ENCODE results near the gene TSC22D1.

TSC22D1 gene

DNA sequence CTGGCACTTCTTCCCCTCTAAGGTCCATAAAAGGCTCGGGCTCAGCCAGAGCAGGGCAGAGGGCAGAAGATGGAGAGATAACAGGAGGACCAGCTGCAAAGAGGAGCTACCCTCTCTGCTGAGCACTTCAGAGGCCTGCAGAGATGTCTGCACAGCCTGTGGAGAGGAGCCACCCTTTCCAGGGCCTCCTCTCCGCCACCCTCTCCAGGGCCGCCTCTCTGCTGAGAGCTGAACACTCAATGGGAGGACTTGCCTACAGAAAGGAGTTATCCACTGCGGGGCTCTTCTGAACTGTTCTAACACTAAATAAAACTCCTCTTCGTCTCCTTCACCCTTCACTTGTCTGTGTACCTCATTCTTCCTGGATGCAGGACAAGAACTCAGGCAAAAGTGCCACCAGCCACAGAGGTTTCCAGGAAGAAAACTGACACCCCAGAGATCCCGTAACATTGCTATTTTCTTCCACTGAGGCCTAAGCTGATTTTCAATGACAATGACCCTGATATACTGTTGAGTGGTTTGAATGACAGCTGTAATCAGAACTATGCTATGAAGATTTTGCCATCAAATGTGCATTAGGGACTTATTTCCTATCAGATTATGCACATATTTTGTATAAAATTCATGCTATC, 16.2 kb upstream of the TSC22D1 start:
- Histone ChIP-seq H3K4me3 (ENCODE audit: low read depth in 1 of 2, low read length in 2 of 2) (no peak overlapping the region), H3K36me3 (ENCODE audit: control insufficient read depth in 1 of 2, insufficient read depth in 2 of 2, low read length in 2 of 2) (no peaks in the 10 kb centered on the region), H3K9me3 (ENCODE audit: control insufficient read depth in 1 of 2, low read length in 2 of 2) (no peaks in the 10 kb centered on the region), H3K4me1 (ENCODE audit: control insufficient read depth in 1 of 2, insufficient read depth in 2 of 2, low read length in 2 of 2) (no peaks in the 10 kb centered on the region), H3K27ac (ENCODE audit: low read length) (no peak overlapping the region), H3K27me3 (ENCODE audit: low read depth, low read length) (no peaks in the 10 kb centered on the region)

DNA sequence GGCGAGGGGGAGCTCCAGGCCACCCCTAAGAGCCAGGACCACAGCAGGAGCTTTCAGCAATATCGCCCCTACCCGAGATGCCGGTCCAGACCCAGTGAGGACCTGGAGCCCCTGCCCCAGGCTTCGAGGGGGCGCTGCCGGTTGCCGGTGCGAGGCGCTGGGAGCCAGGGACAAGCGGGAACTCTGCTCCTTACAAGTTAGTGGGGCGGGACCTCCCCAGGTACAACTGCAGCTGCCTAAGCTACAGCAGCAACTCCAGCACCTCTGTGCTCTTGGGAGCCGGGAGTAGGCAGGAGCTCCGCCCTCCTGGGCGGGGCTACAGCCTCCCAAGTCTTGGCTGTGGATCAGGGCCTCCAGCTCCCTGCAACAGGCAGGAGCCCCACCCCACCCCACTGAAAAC, 15.2 kb upstream of the TSC22D1 start:
- no peaks in the 10 kb centered on the region for H3K27me3 ChIP-seq (ENCODE audit: low read depth, low read length)
- no peaks in the 10 kb centered on the region for H3K4me1 ChIP-seq (ENCODE audit: control insufficient read depth in 1 of 2, insufficient read depth in 2 of 2, low read length in 2 of 2)
- H3K36me3 ChIP-seq (ENCODE audit: control insufficient read depth in 1 of 2, insufficient read depth in 2 of 2, low read length in 2 of 2) = no peaks in the 10 kb centered on the region
- H3K27ac ChIP-seq (ENCODE audit: low read length) = no peak overlapping the region
- H3K9me3 ChIP-seq (ENCODE audit: control insufficient read depth in 1 of 2, low read length in 2 of 2) = no peaks in the 10 kb centered on the region
- no peak overlapping the region for H3K4me3 ChIP-seq (ENCODE audit: low read depth in 1 of 2, low read length in 2 of 2)

DNA sequence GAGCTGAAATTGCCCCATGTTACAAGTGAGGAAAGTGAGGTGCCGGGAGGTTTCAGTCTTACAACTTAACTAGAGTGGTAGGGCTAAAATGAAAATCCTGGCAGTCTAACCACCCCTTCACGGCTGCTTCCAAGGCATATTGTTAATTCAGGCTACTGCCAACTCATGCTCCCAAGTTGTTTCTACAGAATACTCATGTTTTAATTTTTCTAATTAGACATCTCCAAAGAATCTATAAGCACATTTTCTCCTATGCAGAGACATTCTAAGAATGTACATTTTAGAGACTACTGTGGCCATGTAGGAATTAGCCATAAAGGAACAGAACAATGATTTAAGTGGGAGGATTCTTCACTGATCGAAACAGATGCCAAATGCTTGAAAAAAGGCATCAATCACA, 7.0 kb upstream of the TSC22D1 start:
- Histone ChIP-seq H3K4me3 (ENCODE audit: low read depth in 1 of 2, low read length in 2 of 2) (no peak overlapping the region), H3K9me3 (ENCODE audit: control insufficient read depth in 1 of 2, low read length in 2 of 2) (no peaks in the 10 kb centered on the region), H3K4me1 (ENCODE audit: control insufficient read depth in 1 of 2, insufficient read depth in 2 of 2, low read length in 2 of 2) (peaks cover 0 to 3% of the 10 kb centered on the region in 2 donors), H3K27me3 (ENCODE audit: low read depth, low read length) (no peaks in the 10 kb centered on the region), H3K27ac (ENCODE audit: low read length) (no peak overlapping the region), H3K36me3 (ENCODE audit: control insufficient read depth in 1 of 2, insufficient read depth in 2 of 2, low read length in 2 of 2) (no peaks in the 10 kb centered on the region)

DNA sequence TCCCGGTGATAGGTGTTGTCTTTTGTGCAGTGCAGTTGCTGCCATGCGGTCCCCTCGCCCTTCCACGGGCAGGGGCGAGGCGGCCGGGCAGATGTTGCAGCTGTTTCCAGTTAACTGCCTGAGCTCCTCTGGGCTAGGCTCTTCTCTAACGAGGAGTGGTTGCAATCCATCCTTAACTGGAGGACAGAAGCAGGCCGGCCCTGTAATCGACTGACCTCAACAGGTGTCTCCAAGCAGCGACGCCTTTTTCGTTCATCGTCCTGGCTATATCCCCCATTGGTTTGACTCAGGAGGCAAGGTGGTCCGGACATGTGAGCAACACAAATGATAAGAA, 1.9 kb upstream of the TSC22D1 start:
- Histone ChIP-seq H3K36me3 (ENCODE audit: control insufficient read depth in 1 of 2, insufficient read depth in 2 of 2, low read length in 2 of 2) (peaks cover 0 to 4% of the 10 kb centered on the region in 2 donors), H3K9me3 (ENCODE audit: control insufficient read depth in 1 of 2, low read length in 2 of 2) (no peaks in the 10 kb centered on the region), H3K27ac (ENCODE audit: low read length) (peak overlapping the region; percentile 94), H3K4me3 (ENCODE audit: low read depth in 1 of 2, low read length in 2 of 2) (peak overlapping the region; percentile 77 to 95), H3K4me1 (ENCODE audit: control insufficient read depth in 1 of 2, insufficient read depth in 2 of 2, low read length in 2 of 2) (peaks cover 17 to 24% of the 10 kb centered on the region in 2 donors), H3K27me3 (ENCODE audit: low read depth, low read length) (no peaks in the 10 kb centered on the region)

DNA sequence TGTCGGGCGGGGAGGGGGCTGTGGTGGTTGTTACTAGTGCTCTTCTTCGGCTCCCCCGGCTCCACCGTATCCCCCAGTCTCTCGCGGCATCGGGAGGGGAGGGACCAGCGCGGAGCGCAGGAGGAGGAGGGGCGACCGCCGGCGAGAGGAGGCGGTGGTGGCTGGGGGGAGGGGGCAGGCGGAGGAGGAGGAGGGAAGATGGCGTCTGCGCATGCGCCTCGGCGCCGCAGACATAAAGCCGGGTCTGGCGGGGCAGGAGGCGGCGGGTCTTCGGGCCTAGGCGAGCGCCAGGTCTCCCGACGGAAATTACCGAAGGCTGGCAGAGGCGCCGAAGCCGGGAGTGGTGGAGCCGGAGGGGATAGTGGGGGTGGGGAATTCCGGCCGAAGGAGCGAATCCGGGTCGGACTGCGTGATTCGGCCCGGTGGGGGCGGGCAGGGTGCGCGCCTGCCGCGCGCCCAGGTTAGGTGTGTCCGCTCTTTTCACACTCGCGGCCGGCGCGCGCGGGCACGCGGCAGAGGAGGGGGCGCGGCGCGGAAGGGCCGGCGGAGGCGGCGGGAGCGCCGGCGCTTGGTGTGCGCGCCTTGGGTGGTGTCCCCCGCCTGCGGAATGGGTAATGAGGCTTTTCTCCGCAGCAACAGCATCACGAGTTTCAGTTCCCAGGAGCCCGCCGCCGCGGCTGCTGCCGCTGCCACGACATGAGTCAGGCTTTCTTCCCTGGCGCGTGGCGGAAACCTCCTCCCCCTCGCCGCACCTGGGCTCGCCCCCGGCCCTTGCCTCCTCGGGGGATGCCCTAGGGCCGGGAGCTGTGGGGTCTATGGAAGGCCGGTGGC, 1.3 kb upstream of the TSC22D1 start:
- peaks cover 17 to 24% of the 10 kb centered on the region in 2 donors for H3K4me1 ChIP-seq (ENCODE audit: control insufficient read depth in 1 of 2, insufficient read depth in 2 of 2, low read length in 2 of 2)
- H3K27ac ChIP-seq (ENCODE audit: low read length) = peak overlapping the region; percentile 94
- no peaks in the 10 kb centered on the region for H3K27me3 ChIP-seq (ENCODE audit: low read depth, low read length)
- H3K9me3 ChIP-seq (ENCODE audit: control insufficient read depth in 1 of 2, low read length in 2 of 2) = no peaks in the 10 kb centered on the region
- H3K4me3 ChIP-seq (ENCODE audit: low read depth in 1 of 2, low read length in 2 of 2) = peak overlapping the region; percentile 77 to 95
- H3K36me3 ChIP-seq (ENCODE audit: control insufficient read depth in 1 of 2, insufficient read depth in 2 of 2, low read length in 2 of 2) = peaks cover 0 to 4% of the 10 kb centered on the region in 2 donors

DNA sequence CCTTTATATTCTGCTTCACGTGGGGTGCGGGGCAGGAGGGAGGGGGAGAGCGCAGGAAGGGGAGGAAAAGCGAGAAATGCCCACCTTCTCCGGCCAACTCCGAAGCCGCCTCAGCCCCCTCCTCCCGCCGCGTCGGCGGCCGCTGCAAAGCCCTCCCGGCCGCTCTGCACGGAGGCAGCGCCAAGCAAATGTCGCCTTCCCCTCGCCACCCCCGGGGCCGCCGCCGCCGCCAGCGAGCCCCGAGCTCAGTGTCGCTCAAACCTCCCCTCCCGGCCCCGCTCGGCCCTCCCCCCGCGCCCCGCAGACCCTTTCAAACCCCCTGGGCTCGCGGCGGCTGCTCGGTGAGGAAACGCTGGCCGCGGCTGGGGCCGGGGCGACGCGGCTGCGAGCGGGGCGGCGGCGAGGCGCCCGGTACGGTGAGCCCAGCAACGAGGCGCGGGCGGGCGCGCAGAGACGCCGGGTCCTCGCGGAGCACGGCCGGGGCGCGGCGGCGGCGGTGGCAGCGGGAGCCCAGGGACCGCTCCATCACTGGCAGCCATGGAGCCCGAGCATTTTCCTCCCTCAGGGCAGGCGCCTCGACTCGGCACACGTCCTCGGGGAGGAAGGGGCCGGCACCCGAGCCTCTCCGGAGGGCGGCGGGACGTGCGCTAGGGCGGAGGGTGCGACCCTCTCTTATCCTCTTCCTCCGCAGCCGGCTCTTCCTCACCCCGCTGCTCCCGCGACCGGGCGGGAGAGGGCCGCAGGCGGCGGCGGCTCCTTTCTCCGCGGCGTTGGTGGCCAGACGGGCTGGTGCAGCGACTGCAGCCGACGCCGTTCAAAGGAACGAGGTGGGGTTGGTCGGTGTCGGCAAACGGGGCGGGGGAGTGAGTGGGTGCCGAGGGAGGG, 463 bp upstream of the TSC22D1 start:
- peaks cover 17 to 30% of the 10 kb centered on the region in 2 donors for H3K4me1 ChIP-seq (ENCODE audit: control insufficient read depth in 1 of 2, insufficient read depth in 2 of 2, low read length in 2 of 2)
- H3K4me3 ChIP-seq (ENCODE audit: low read depth in 1 of 2, low read length in 2 of 2) = peak overlapping the region; percentile 74 to 95
- no peaks in the 10 kb centered on the region for H3K27me3 ChIP-seq (ENCODE audit: low read depth, low read length)
- peaks cover 0 to 4% of the 10 kb centered on the region in 2 donors for H3K36me3 ChIP-seq (ENCODE audit: control insufficient read depth in 1 of 2, insufficient read depth in 2 of 2, low read length in 2 of 2)
- peak overlapping the region; percentile 72 for H3K27ac ChIP-seq (ENCODE audit: low read length)
- H3K9me3 ChIP-seq (ENCODE audit: control insufficient read depth in 1 of 2, low read length in 2 of 2) = no peaks in the 10 kb centered on the region

DNA sequence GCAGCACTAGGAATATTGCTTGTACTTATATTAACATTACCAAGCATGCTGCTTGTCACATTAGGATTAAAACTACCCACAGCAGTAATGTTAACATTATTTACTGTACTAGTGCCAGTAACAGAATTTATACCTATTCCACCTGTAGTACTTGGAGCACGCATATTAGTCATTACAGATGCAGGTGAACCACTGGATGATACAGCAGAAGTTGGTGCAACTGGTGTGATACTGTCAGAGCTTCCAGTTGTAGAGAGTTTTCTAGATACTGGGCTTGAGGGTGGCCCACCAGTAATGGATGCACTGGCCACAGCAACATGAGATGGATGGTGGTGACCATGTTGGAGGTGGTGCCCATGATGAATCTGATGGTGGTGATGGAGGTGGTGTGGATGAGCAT, 1.1 kb downstream of the TSC22D1 start:
- peaks cover 17 to 30% of the 10 kb centered on the region in 2 donors for H3K4me1 ChIP-seq (ENCODE audit: control insufficient read depth in 1 of 2, insufficient read depth in 2 of 2, low read length in 2 of 2)
- H3K4me3 ChIP-seq (ENCODE audit: low read depth in 1 of 2, low read length in 2 of 2) = peak overlapping the region; percentile 74 to 95
- H3K9me3 ChIP-seq (ENCODE audit: control insufficient read depth in 1 of 2, low read length in 2 of 2) = no peaks in the 10 kb centered on the region
- no peaks in the 10 kb centered on the region for H3K27me3 ChIP-seq (ENCODE audit: low read depth, low read length)
- H3K27ac ChIP-seq (ENCODE audit: low read length) = no peak overlapping the region
- H3K36me3 ChIP-seq (ENCODE audit: control insufficient read depth in 1 of 2, insufficient read depth in 2 of 2, low read length in 2 of 2) = peaks cover 0 to 4% of the 10 kb centered on the region in 2 donors

DNA sequence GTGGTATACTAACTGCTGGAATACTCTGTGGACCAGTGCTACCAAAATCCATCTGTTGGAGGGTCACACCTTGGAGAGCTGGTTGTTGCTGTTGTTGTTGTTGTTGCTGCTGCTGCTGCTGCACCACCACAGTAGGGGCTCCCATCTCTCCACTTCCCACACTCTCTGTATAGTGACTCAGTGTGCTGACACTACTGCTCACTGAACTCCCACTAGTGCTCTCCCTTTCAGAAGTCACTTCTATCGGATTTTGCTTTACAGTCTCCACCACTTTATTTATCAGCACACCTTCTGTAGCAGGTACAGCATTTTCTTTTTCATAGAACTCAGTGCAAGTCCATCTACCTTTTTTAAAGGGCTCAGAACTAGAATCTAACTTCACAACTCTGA, 1.7 kb downstream of the TSC22D1 start:
- Histone ChIP-seq H3K4me3 (ENCODE audit: low read depth in 1 of 2, low read length in 2 of 2) (peak overlapping the region; percentile 74 to 95), H3K4me1 (ENCODE audit: control insufficient read depth in 1 of 2, insufficient read depth in 2 of 2, low read length in 2 of 2) (peaks cover 17 to 30% of the 10 kb centered on the region in 2 donors), H3K27me3 (ENCODE audit: low read depth, low read length) (no peaks in the 10 kb centered on the region), H3K27ac (ENCODE audit: low read length) (no peak overlapping the region), H3K36me3 (ENCODE audit: control insufficient read depth in 1 of 2, insufficient read depth in 2 of 2, low read length in 2 of 2) (peaks cover 0 to 4% of the 10 kb centered on the region in 2 donors), H3K9me3 (ENCODE audit: control insufficient read depth in 1 of 2, low read length in 2 of 2) (no peaks in the 10 kb centered on the region)

DNA sequence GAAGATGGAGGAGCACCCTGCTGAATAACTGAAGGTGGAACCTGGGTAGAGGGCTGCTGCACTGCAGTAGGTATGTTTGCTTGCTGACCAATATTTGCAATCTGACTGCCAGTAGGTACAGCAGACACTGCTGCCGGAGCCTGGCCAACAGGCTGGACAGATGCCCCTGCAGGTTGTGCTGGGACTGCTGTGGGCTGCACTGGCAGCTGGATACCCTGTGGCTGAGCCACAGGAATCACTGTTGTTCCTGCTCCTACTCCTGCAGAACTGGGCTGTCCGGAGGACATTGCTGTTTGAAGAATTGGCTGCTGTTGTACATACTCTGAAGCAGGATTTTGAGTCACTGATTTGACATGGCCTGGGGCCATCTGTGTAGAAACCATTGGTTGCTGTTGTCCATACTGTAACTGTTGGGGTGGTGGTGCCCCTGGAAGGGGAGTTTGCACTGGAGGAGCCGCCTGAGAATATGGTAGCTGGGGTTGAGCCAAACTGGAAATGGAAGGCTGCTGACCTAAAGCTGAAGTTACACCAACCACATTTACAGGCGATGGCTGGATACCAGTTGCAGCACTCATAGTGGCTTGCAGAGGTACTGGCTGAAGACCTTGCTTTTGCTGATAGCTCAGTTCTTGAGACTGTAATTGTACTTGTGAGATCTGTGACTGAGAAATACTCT, 2.2 kb downstream of the TSC22D1 start:
- H3K4me3 ChIP-seq (ENCODE audit: low read depth in 1 of 2, low read length in 2 of 2) = peak overlapping the region; percentile 74 to 95
- no peak overlapping the region for H3K27ac ChIP-seq (ENCODE audit: low read length)
- H3K36me3 ChIP-seq (ENCODE audit: control insufficient read depth in 1 of 2, insufficient read depth in 2 of 2, low read length in 2 of 2) = peaks cover 0 to 4% of the 10 kb centered on the region in 2 donors
- H3K27me3 ChIP-seq (ENCODE audit: low read depth, low read length) = no peaks in the 10 kb centered on the region
- no peaks in the 10 kb centered on the region for H3K9me3 ChIP-seq (ENCODE audit: control insufficient read depth in 1 of 2, low read length in 2 of 2)
- peaks cover 17 to 30% of the 10 kb centered on the region in 2 donors for H3K4me1 ChIP-seq (ENCODE audit: control insufficient read depth in 1 of 2, insufficient read depth in 2 of 2, low read length in 2 of 2)

DNA sequence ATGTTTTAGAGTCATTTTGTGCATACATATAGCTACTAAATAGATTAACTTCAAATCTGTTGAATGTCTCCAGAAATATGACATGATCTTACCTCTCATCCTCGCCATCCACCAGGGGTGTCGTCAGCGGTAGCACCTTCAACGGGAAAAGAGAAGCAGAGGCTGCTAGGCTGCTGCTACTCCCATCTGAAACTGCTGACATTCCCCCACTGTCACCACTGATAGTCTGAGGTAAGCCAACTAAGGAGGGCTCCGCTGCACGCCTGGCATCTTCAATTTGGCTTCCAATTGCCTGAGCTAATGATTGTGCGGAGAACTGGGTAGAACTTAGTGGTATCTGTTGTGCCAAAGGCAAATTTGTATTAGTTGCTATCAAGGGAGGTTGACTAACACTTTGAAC, 3.1 kb downstream of the TSC22D1 start:
- H3K27ac ChIP-seq (ENCODE audit: low read length) = no peak overlapping the region
- H3K36me3 ChIP-seq (ENCODE audit: control insufficient read depth in 1 of 2, insufficient read depth in 2 of 2, low read length in 2 of 2) = peaks cover 0 to 4% of the 10 kb centered on the region in 2 donors
- H3K27me3 ChIP-seq (ENCODE audit: low read depth, low read length) = no peaks in the 10 kb centered on the region
- H3K4me1 ChIP-seq (ENCODE audit: control insufficient read depth in 1 of 2, insufficient read depth in 2 of 2, low read length in 2 of 2) = peaks cover 17 to 27% of the 10 kb centered on the region in 2 donors
- no peaks in the 10 kb centered on the region for H3K9me3 ChIP-seq (ENCODE audit: control insufficient read depth in 1 of 2, low read length in 2 of 2)
- H3K4me3 ChIP-seq (ENCODE audit: low read depth in 1 of 2, low read length in 2 of 2) = peak overlapping the region; percentile 9 to 31

DNA sequence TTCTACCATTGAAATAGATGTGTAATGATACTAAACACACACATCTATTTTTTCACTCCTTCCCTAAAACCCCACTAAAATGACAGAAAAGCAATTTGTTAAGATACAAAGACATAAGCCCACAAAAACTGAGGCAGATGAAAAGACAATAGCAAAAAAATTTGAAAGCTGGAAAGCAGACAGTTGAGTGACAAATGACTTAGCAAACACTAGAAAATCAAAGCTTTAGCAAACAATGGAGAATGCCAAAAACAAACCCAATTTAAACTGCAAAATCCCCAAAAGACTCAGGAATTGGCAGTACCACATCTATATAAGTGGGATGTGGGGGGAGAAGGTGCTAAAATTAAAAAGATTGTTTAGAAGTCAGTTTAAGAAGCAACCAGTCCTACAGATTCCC, 9.5 kb downstream of the TSC22D1 start:
- Histone ChIP-seq H3K4me3 (ENCODE audit: low read depth in 1 of 2, low read length in 2 of 2) (no peak overlapping the region), H3K27ac (ENCODE audit: low read length) (no peak overlapping the region), H3K4me1 (ENCODE audit: control insufficient read depth in 1 of 2, insufficient read depth in 2 of 2, low read length in 2 of 2) (no peaks in the 10 kb centered on the region), H3K9me3 (ENCODE audit: control insufficient read depth in 1 of 2, low read length in 2 of 2) (no peaks in the 10 kb centered on the region), H3K36me3 (ENCODE audit: control insufficient read depth in 1 of 2, insufficient read depth in 2 of 2, low read length in 2 of 2) (no peaks in the 10 kb centered on the region), H3K27me3 (ENCODE audit: low read depth, low read length) (no peaks in the 10 kb centered on the region)

Measured in muscle layer of duodenum (tissue), 2 donors.